ENCODE data around the gene HTT. TPM values are rescaled to one million over a fixed set of nuclear protein-coding genes. Genes with fewer than 3 reads are reported as not detected.

Gene HTT
- total RNA-seq, 1 experiment from 2014 or later, result 18.4 TPM

DNA sequence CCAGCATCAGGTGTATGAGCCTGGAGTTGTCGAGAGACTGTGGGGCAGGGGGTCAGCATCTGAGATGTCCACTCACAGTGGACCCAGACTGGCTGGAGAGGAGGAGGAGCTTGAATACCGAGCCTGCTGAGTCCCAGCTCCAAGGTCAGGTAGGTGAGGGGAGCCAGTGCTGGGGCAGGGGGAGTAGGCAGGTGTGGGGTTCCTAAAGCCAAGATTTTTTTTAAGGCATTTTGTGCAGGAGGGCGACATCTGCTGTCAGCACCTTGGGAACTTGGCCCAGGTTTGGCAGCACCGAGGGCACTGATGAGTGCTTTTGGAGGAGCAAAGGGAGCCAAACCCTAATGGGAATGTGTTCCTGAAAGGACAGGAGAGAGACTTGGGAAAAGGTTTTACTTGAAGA lies 110.2 kb downstream of the HTT start:
- DNase-seq (no peak), ATAC-seq (no peak)
- H3K27ac ChIP-seq (ENCODE audit: low read length), result no peak overlapping the region
- no peak overlapping the region for H2AFZ ChIP-seq (ENCODE audit: low read length)
- H3K4me3 ChIP-seq (ENCODE audit: low read length), result no peak overlapping the region
- no peak overlapping the region for H3K9ac ChIP-seq (ENCODE audit: low read length)
- H3K9me2 ChIP-seq (replicated peaks; ENCODE audit: low read length), result no peaks in the 10 kb centered on the region
- no peaks in the 10 kb centered on the region for H3K9me3 ChIP-seq (ENCODE audit: low read length)
- no peaks in the 10 kb centered on the region for H3K4me1 ChIP-seq (ENCODE audit: insufficient read depth, low read length)
- no peaks in the 10 kb centered on the region for H3K27me3 ChIP-seq (ENCODE audit: low read length)
- intact Hi-C loops (cut with micrococcal nuclease), result no loop called here
- H3K79me2 ChIP-seq (ENCODE audit: low read length), result no peaks in the 10 kb centered on the region
- H3K4me2 ChIP-seq (ENCODE audit: low read length), result no peak overlapping the region
- ChIA-PET POLR2A (ENCODE audit: unreplicated experiment) (no interaction called here), CTCF (no interaction called here)
- H3F3A ChIP-seq (ENCODE audit: low read length, unreplicated experiment), result no peaks in the 10 kb centered on the region
- BruUV-seq (replicated peaks), result no TSS peak
- no peaks in the 10 kb centered on the region for H4K20me1 ChIP-seq (ENCODE audit: low read length)
- TF ChIP-seq EZH2phosphoT487 (IDR thresholded peaks at IDR 0.05; ENCODE audit: borderline replicate concordance, low read length) (no peak), CTCF (conservative IDR thresholded peaks at IDR 0.05; ENCODE audit: low read depth, low read length) (no peak), EZH2 (IDR thresholded peaks at IDR 0.05; ENCODE audit: low read length, unreplicated experiment) (no peak)
- H3K36me3 ChIP-seq (ENCODE audit: low read depth, low read length), result peaks cover 7% of the 10 kb centered on the region; the same call in 1 of the 2 replicates

DNA sequence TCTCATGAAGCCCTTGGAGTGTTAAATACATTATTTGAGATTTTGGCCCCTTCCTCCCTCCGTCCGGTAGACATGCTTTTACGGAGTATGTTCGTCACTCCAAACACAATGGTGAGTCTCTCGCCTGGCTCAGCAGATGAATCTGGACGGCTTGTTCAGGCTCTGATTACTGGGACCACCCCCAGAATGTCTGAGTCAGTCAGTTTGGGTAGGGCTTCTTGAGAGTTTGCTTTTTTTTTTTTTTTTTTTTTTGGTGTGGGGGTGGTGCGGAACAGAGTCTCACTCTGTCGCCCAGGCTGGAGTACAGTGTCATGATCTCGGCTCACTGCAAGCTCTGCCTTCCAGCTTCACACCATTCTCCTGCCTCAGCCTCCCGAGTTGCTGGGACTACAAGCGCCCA lies 112.1 kb downstream of the HTT start:
- no peak overlapping the region for H3K27ac ChIP-seq (ENCODE audit: low read length)
- H3K4me2 ChIP-seq (ENCODE audit: low read length), result no peak overlapping the region
- H3K9me3 ChIP-seq (ENCODE audit: low read length), result no peaks in the 10 kb centered on the region
- peaks cover 7% of the 10 kb centered on the region; the same call in 1 of the 2 replicates for H3K36me3 ChIP-seq (ENCODE audit: low read depth, low read length)
- H3K27me3 ChIP-seq (ENCODE audit: low read length), result no peaks in the 10 kb centered on the region
- POLR2A ChIA-PET (ENCODE audit: unreplicated experiment), result no interaction called here
- no peaks in the 10 kb centered on the region for H3K4me1 ChIP-seq (ENCODE audit: insufficient read depth, low read length)
- no peaks in the 10 kb centered on the region for H4K20me1 ChIP-seq (ENCODE audit: low read length)
- CTCF ChIA-PET, result no interaction called here
- no peak for TF ChIP-seq EZH2 (IDR thresholded peaks at IDR 0.05; ENCODE audit: low read length, unreplicated experiment)
- no peak for TF ChIP-seq CTCF (conservative IDR thresholded peaks at IDR 0.05; ENCODE audit: low read depth, low read length)
- no peak for TF ChIP-seq EZH2phosphoT487 (IDR thresholded peaks at IDR 0.05; ENCODE audit: borderline replicate concordance, low read length)
- H3K4me3 ChIP-seq (ENCODE audit: low read length), result no peak overlapping the region
- H3K9ac ChIP-seq (ENCODE audit: low read length), result no peak overlapping the region
- no peak overlapping the region for H2AFZ ChIP-seq (ENCODE audit: low read length)
- H3F3A ChIP-seq (ENCODE audit: low read length, unreplicated experiment), result no peaks in the 10 kb centered on the region
- intact Hi-C loops (cut with micrococcal nuclease), result no loop called here
- DNase-seq, result no peak
- no peaks in the 10 kb centered on the region for H3K79me2 ChIP-seq (ENCODE audit: low read length)
- BruUV-seq (replicated peaks), result no TSS peak
- H3K9me2 ChIP-seq (replicated peaks; ENCODE audit: low read length), result no peaks in the 10 kb centered on the region
- ATAC-seq, result no peak

DNA sequence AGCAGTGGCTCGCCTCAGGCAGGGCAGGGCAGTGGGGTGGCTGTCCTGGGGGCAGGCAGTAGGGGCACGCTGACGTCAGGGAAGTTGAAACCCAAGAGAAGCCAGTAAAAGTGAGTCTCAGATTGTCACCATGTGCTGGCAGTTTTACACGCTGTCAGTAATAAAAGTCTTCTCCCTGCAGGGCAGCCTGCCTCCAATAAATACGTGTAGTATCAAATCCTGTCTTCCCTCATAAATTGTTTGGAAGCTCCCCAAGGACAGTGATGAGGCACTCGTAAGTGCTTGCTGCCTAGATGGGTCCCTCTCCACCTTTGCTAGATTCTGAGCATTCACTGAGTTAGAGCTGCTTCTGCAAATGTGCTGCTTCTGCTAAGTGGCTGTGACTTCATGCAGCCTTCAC lies 113.6 kb downstream of the HTT start:
- TF ChIP-seq EZH2phosphoT487 (IDR thresholded peaks at IDR 0.05; ENCODE audit: borderline replicate concordance, low read length) (no peak), CTCF (conservative IDR thresholded peaks at IDR 0.05; ENCODE audit: low read depth, low read length) (no peak), EZH2 (IDR thresholded peaks at IDR 0.05; ENCODE audit: low read length, unreplicated experiment) (no peak)
- Histone ChIP-seq H2AFZ (ENCODE audit: low read length) (no peak overlapping the region), H3K27ac (ENCODE audit: low read length) (no peak overlapping the region), H4K20me1 (ENCODE audit: low read length) (no peaks in the 10 kb centered on the region), H3K79me2 (ENCODE audit: low read length) (no peaks in the 10 kb centered on the region), H3K4me2 (ENCODE audit: low read length) (no peak overlapping the region), H3K9me3 (ENCODE audit: low read length) (no peaks in the 10 kb centered on the region), H3K4me1 (ENCODE audit: insufficient read depth, low read length) (no peaks in the 10 kb centered on the region), H3F3A (ENCODE audit: low read length, unreplicated experiment) (no peaks in the 10 kb centered on the region), H3K9ac (ENCODE audit: low read length) (no peak overlapping the region), H3K9me2 (replicated peaks; ENCODE audit: low read length) (no peaks in the 10 kb centered on the region), H3K36me3 (ENCODE audit: low read depth, low read length) (peaks cover 7% of the 10 kb centered on the region; the same call in 1 of the 2 replicates), H3K4me3 (ENCODE audit: low read length) (no peak overlapping the region), H3K27me3 (ENCODE audit: low read length) (no peaks in the 10 kb centered on the region)
- POLR2A ChIA-PET (ENCODE audit: unreplicated experiment), result no interaction called here
- intact Hi-C loops (cut with micrococcal nuclease), result no loop called here
- DNase-seq (no peak), ATAC-seq (no peak)
- CTCF ChIA-PET, result no interaction called here
- BruUV-seq (replicated peaks), result no TSS peak
